ENCODE measurements around the gene FCER1A.
"Not testable (repeated sequence)": the region's sequence is repeated elsewhere in the genome, so short reads cannot be mapped to it uniquely, and the experiment has no call there.

FCER1A gene

GRCh38 chr1:159302095-159302494 is at the start of gene FCER1A:
FCER1A (plus strand) TSS chr1:159302336; CDS start chr1:159302365, 29 bp downstream.
- DNase-seq, result no peak

GRCh38 chr1:159261311-159261710 is 40.8 kb upstream of the FCER1A start:
- DNase-seq, result no peak

GRCh38 chr1:159261721-159262494 is 40.2 kb upstream of the FCER1A start:
- no peak for DNase-seq

- DNase-seq, result no peak
Observed at GRCh38 chr1:159266832-159267231, 35.3 kb upstream of the FCER1A start.

GRCh38 chr1:159274631-159275030 is 27.5 kb upstream of the FCER1A start:
- no peak for DNase-seq

GRCh38 chr1:159275891-159276290 is 26.2 kb upstream of the FCER1A start:
- DNase-seq, result no peak

GRCh38 chr1:159279773-159280172 is 22.4 kb upstream of the FCER1A start:
- no peak for DNase-seq

GRCh38 chr1:159282118-159282517 is 20.0 kb upstream of the FCER1A start:
- DNase-seq, result no peak

GRCh38 chr1:159289060-159289459 is 13.1 kb upstream of the FCER1A start:
- no peak for DNase-seq

GRCh38 chr1:159291424-159291823 is 10.7 kb upstream of the FCER1A start:
- no peak for DNase-seq

GRCh38 chr1:159296706-159297375 is 5.3 kb upstream of the FCER1A start:
- no peak for DNase-seq

GRCh38 chr1:159300146-159300545 is 2.0 kb upstream of the FCER1A start:
- no peak for DNase-seq

GRCh38 chr1:159307346-159308020 is 5.3 kb downstream of the FCER1A start:
- no peak for DNase-seq

GRCh38 chr1:159311679-159312078 is 9.5 kb downstream of the FCER1A start:
- no peak for DNase-seq

- no peak for DNase-seq
Observed at GRCh38 chr1:159315381-159315780, 13.2 kb downstream of the FCER1A start.

- no peak for DNase-seq
Observed at GRCh38 chr1:159318784-159319551, 16.8 kb downstream of the FCER1A start.

- no peak for DNase-seq
Observed at GRCh38 chr1:159334797-159335196, 32.7 kb downstream of the FCER1A start.

- DNase-seq, result no peak
Observed at GRCh38 chr1:159338018-159338417, 35.9 kb downstream of the FCER1A start.

- DNase-seq, result no peak
Observed at GRCh38 chr1:159339536-159339935, 37.4 kb downstream of the FCER1A start.

- no peak for DNase-seq
Observed at GRCh38 chr1:159341736-159342135, 39.6 kb downstream of the FCER1A start.

GRCh38 chr1:159342761-159343425 is 40.8 kb downstream of the FCER1A start:
- DNase-seq, result no peak

- DNase-seq, result not testable (repeated sequence)
Observed at GRCh38 chr1:159349374-159349773, 47.2 kb downstream of the FCER1A start.

GRCh38 chr1:159352436-159352835 is 50.3 kb downstream of the FCER1A start:
- DNase-seq, result no peak
